ENCODE results near the gene PTX4.
"Not testable (repeated sequence)": the region's sequence is repeated elsewhere in the genome, so short reads cannot be mapped to it uniquely, and the experiment has no call there.

PTX4 gene

DNA sequence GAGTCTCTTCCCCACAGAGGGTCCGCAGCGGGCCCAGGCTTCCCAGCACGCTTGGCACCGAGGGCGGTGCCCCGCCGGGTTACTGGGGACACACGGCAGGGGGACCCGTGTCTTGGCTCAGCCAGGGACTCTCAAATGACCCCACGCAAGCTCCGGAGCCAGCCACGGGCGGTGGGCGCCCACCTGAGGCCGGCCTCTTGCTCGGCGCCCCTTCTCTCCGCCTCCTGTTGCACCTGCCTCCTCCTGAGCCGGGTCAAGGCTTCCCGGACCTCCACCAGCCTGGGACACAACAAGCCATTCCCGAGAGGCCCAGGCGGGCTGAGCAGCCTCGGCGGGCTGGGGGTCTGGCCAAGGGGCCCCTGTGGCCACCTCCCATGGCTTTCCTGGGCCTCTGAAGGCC lies 46.0 kb downstream of the PTX4 start:
- DNase-seq = no peak

DNA sequence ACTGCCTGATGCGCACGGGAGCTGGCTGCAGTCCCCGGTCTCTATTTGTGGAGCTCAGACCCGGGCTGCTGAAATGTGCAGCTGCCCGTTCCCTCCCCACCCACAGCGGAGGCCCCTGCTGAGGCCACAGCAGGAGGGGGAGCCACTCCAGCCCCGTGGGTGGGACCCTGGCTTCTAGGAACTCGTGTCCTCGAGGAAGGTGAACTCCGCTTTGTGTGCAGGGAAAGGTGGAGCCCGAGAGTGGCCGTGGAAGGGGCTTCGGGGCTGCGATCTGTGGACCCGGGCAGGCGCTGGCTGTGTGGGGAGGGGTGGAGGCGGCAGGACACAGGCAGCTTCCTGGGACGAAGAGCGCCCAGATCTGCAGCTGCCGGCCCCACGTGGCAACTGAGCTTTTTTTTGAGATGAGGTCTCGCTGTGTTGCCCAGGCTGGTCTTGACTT lies 47.3 kb downstream of the PTX4 start:
- DNase-seq = no peak

DNA sequence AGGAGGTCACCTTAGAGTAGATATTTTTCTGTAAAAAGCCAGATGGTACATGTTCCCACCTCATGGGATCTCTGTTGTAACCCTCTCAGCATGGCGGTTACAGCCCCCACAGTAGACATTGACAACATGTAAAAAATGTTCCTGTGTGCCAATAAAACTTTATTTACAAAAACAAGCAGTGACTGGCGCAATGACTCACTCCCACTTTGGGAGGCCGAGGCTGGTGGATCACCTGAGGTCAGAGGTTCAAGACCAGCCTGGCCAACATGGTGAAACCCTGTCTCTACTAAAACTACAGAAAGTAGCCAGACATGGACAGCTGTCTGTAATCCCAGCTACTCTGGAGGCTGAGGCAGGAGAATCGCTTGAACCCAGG lies 49.1 kb downstream of the PTX4 start:
- DNase-seq = not testable (repeated sequence)

DNA sequence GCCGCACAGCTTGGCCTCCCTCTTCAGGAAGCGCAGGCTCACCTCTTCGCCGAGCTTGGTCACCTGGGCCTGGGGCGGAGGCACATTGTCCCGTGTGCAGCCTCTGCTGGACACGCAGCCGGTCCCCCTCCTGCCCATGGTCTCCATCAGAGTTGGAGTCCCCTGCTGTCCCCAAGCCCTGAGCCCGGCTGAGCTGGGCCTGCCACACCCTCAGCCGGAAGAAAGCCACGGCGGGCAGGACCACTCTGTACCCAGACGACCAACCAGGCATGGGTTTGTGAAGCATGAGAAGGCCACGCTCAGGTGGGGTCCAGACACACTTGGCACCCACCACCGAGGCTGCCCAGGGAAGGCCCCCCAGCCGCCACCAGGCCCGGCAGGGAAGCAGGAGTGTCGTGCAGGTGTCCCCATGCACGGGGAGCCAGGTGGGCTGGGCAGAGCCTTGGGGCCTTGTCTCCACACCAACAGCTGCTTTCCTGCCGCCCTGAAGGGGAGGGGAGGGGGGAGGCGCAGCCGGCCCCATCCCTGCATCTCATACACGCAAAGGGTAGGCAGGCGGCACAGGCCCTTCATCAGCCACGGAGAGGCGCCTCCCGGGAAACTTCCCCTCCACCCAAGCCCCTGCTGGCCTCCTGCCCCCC lies 49.6 kb downstream of the PTX4 start:
- DNase-seq = no peak

- no peak for DNase-seq
Observed at GRCh38 chr16:1438229-1439057, 50.3 kb downstream of the PTX4 start.

DNA sequence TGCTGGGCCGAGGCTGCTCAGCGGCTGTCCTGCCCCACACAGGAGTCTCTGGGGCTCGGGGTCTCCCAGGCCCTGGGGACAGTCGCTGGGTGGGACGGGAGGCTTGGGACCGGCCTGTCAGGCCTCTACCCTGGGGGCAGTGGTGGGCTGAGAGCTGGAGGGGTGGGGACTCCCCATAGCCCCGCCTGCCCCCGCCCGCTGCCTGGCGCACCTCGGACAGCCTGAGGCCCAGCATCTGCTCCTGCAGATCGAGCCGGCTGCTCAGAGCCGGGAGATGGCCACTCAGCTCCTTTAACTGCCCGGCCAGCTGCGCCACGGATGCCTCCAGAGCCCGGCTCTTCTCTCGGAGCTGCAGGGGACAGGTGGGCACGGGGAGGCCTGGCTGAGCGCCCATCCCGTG lies 51.1 kb downstream of the PTX4 start:
- DNase-seq = no peak

DNA sequence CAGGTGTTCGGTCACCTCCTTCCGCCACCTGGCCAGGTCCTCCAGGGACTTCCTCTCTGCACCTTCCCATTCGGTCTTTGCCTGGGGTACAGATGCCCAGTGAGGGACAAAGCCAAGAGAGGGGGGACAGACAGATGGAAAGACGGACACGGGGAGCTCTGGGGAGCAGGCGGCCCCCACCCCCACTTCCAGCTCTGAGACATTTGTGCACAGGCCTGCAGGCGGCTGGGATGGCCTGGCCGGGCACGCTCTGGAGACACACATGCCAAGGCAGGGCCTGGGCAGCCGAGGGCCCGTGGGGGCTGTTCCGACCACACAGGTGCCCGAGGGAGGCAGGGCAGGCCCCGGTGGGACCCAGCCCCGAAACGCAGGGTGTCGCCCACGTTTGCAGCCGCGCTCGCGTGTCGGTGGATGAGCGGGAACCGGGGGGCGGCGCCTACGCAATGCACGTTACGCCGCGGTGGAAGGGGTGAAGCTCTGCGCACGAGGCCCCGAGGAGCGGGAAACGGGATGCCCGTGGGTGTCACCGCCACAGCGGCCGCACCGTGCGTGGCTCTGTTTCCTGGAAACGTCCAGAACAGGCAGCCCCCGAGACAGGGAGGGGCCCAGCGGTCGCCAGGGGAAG lies 51.9 kb downstream of the PTX4 start:
- no peak for DNase-seq

DNA sequence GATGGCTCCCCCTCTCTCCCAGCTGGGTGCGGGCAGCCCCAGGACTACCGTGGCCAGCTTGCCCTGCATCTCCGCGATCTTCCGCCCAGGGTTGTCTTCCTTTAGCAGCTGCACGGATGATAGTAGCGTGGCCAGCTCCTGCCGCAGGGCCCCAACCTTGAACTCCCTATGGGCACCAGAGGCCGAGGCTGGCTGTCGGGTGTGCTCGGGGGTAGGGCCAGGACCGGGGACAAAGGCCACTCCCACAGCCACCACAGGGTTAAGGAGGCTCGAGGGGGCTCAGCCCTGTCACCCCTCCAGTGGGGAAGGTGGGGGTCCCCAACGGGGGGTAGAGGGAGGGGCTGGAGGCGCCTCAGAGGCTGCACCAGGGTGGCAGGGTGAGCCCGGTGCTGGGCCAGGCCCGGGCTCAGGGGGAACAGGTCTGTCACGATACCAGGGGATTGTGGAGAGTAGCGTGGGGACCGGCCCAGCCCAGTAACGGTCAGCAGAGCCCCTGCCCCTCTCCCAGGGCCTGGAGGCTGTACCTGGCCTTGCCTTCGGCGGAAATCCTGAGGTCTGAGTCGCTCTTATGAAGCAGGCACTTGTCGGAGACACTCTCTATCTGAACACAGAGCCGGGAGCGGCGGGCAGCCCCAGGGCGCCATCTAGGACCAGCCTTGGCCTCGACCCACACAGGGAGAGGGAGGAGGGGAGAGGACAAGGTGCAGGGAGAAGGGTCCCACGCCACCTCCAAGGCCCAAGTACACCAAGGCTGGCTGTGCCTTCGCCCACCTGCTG lies 52.6 kb downstream of the PTX4 start:
- DNase-seq = no peak

All from NCI-H524 treated with DMSO at 0.1 percent for 48 hours (cell line).